Rectal smooth muscle tissue (tissue), 1 donor: ENCODE measurements around the gene AADACL3.
"Not testable (repeated sequence)": the region's sequence is repeated elsewhere in the genome, so short reads cannot be mapped to it uniquely, and the experiment has no call there.

ENCODE experiments used
- H3K27ac ChIP-seq: one replicate; pipeline ENCODE4 v1.7.0; 2013; ENCODE audit warnings: low read depth, low read length, inconsistent platforms
- H3K27me3 ChIP-seq: one replicate; pipeline ENCODE4 v1.7.0; 2013; ENCODE audit warnings: low read length; ENCODE audit not compliant: control insufficient read depth, insufficient read depth
- H3K36me3 ChIP-seq: one replicate; pipeline ENCODE4 v1.7.0; 2013; ENCODE audit warnings: low read length; ENCODE audit not compliant: control insufficient read depth, insufficient read depth
- H3K4me1 ChIP-seq: one replicate; pipeline ENCODE4 v1.7.0; 2013; ENCODE audit warnings: low read length; ENCODE audit not compliant: control insufficient read depth, insufficient read depth
- H3K4me3 ChIP-seq: one replicate; pipeline ENCODE4 v1.7.0; 2013; ENCODE audit warnings: low read length
- H3K9ac ChIP-seq: one replicate; pipeline ENCODE4 v1.7.0; 2013; ENCODE audit warnings: low read length

AADACL3 gene

DNA sequence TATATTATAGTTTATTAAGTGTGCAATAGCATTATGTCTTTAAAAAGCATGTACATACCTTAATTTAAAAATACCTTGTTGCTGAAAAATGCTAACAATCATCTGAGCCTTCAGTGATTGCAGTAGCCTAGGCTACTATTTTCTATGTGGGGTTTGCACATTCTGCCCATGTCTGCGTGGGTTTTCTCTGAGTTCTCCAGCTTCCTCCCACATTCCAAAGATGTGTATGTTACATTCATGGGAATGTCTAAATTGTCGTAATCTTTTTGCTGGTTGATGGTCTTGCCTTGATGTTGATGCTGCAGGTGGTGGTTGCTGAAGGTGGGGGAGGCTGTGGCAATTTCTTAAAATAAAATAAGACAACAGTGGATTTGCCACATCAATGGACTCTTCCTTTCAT is 12.5 kb downstream of the AADACL3 start:
- Histone ChIP-seq H3K27ac (no peak overlapping the region), H3K36me3 (no peaks in the 10 kb centered on the region), H3K4me3 (no peak overlapping the region)

GRCh38 chr1:12730156-12730555 is 14.2 kb downstream of the AADACL3 start:
- no peaks in the 10 kb centered on the region for H3K27me3 ChIP-seq
- H3K27ac ChIP-seq = no peak overlapping the region
- H3K36me3 ChIP-seq = no peaks in the 10 kb centered on the region
- H3K4me3 ChIP-seq = no peak overlapping the region
- no peak overlapping the region for H3K9ac ChIP-seq
- no peaks in the 10 kb centered on the region for H3K4me1 ChIP-seq

More for the DNA sequence above, 12.5 kb downstream of the AADACL3 start:
- H3K9ac ChIP-seq = no peak overlapping the region
- no peaks in the 10 kb centered on the region for H3K4me1 ChIP-seq
- H3K27me3 ChIP-seq = no peaks in the 10 kb centered on the region

DNA sequence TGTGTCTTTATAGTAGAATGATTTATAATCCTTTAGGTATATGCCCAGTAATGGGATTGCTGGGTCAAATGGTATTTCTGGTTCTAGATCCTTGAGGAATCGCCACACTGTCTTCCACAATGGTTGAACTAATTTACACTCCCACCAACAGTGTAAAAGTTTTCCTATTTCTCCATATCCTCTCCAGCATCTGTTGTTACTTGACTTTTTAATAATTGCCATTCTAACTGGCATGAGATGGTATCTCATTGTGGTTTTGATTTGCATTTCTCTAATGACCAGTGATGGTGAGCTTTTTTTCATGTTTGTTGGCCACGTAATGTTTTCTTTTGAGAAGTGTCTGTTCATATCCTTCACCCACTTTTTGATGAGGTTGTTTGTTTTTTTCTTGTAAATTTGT is 15.2 kb downstream of the AADACL3 start:
- H3K27ac ChIP-seq, H3K36me3 ChIP-seq, H3K9ac ChIP-seq, H3K27me3 ChIP-seq, H3K4me3 ChIP-seq, H3K4me1 ChIP-seq: not testable (repeated sequence)

- Histone ChIP-seq H3K27me3 (no peaks in the 10 kb centered on the region), H3K4me3 (no peak overlapping the region), H3K36me3 (no peaks in the 10 kb centered on the region), H3K27ac (no peak overlapping the region), H3K9ac (no peak overlapping the region), H3K4me1 (no peaks in the 10 kb centered on the region)
Observed at GRCh38 chr1:12734651-12735050, 18.7 kb downstream of the AADACL3 start.

DNA sequence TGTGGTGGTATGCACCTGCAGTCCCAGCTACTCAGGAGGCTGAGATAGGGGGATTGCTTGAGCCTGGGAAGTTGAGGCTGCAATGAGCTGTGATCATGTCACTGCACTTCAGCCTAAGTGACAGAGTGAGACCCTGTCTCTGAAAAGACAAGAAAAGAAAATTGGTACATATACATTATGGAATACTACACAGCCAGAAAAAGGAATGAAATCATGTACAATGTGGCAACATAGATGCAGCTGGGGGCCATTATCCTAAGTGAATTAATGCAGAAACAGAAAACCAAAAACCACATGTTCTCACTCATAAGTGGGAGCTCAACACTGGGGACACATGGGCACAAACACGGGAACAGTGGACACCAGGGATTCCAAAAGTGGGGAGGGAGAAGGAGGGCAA is 23.0 kb downstream of the AADACL3 start:
- Histone ChIP-seq H3K27me3 (no peaks in the 10 kb centered on the region), H3K4me1 (no peaks in the 10 kb centered on the region), H3K9ac (no peak overlapping the region), H3K36me3 (no peaks in the 10 kb centered on the region), H3K4me3 (no peak overlapping the region), H3K27ac (no peak overlapping the region)

DNA sequence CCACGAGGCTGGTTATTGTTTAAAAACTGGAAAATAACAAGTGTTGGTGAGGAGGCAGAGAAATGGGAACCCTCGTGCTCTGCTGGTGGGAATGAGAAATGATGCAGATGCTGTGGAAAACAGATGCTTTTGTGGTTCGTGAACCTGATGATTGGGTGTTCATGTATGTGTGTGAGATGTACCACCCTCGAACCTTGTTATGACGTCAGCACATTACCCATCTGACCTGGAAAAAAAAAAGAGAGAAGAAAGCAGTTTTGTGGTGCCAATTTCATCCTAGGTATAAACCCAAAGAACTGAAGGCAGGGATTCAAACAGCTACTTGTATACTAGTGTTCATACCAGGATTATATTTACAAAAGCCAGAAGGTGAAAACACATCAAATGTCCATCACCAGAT is 23.7 kb downstream of the AADACL3 start:
- Histone ChIP-seq H3K4me3 (no peak overlapping the region), H3K27me3 (no peaks in the 10 kb centered on the region)

GRCh38 chr1:12741946-12742345 is 26.0 kb downstream of the AADACL3 start:
- Histone ChIP-seq H3K36me3 (no peaks in the 10 kb centered on the region), H3K4me3 (no peak overlapping the region), H3K27ac (no peak overlapping the region), H3K27me3 (no peaks in the 10 kb centered on the region), H3K9ac (no peak overlapping the region), H3K4me1 (no peaks in the 10 kb centered on the region)

More for the DNA sequence above, 23.7 kb downstream of the AADACL3 start:
- Histone ChIP-seq H3K4me1 (no peaks in the 10 kb centered on the region), H3K27ac (no peak overlapping the region), H3K36me3 (no peaks in the 10 kb centered on the region), H3K9ac (no peak overlapping the region)

GRCh38 chr1:12745126-12745991 is 29.4 kb downstream of the AADACL3 start:
- no peaks in the 10 kb centered on the region for H3K27me3 ChIP-seq
- no peaks in the 10 kb centered on the region for H3K36me3 ChIP-seq
- H3K4me3 ChIP-seq = no peak overlapping the region
- no peaks in the 10 kb centered on the region for H3K4me1 ChIP-seq
- no peak overlapping the region for H3K9ac ChIP-seq
- no peak overlapping the region for H3K27ac ChIP-seq

GRCh38 chr1:12745992-12746323 is 30.0 kb downstream of the AADACL3 start, which contains the start of gene CFAP107:
Gene CFAP107 (plus strand): TSS chr1:12746200. CDS start chr1:12746431, 231 bp downstream.
- H3K27me3 ChIP-seq = no peaks in the 10 kb centered on the region
- H3K4me3 ChIP-seq = no peak within 1 kb of the TSS

DNA sequence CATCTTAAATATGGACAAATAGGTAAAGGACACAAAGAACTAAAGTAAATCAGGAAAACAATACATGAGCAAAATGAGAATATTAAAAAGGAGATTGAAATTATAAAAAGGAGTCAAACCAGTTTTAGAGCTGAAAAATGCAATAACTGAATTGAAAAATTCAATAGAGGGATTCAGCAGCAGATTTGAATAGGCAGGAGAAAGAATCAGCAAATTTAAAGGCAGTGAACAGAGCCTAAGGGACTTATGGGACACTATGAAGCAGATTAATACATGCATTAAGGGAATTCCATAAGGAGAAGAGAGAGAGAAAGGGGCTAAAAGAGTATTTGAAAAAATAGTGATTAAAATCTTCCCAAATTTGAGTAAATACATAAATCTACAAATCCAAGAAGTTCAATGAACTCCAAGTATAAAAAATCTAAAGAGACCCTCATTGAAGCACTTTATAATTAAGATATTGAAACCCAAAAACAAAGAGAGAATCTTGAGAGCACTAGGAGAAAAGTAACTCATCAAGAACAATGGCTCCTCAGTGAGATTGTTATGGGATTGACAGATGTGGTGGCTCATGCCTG is 33.0 kb downstream of the AADACL3 start:
- Histone ChIP-seq H3K4me1 (no peaks in the 10 kb centered on the region), H3K4me3 (no peak overlapping the region), H3K36me3 (no peaks in the 10 kb centered on the region), H3K9ac (no peak overlapping the region), H3K27ac (no peak overlapping the region), H3K27me3 (no peaks in the 10 kb centered on the region)

More at GRCh38 chr1:12745992-12746323, 30.0 kb downstream of the AADACL3 start, which contains the start of gene CFAP107:
- no peak within 1 kb of the TSS for H3K27ac ChIP-seq
- H3K9ac ChIP-seq = no peak within 1 kb of the TSS
- no peaks in the 10 kb centered on the region for H3K36me3 ChIP-seq
- H3K4me1 ChIP-seq = no peaks in the 10 kb centered on the region

GRCh38 chr1:12754738-12755137 is 38.8 kb downstream of the AADACL3 start:
- Histone ChIP-seq H3K4me1 (no peaks in the 10 kb centered on the region), H3K4me3 (no peak overlapping the region), H3K27me3 (no peaks in the 10 kb centered on the region), H3K9ac (no peak overlapping the region), H3K36me3 (no peaks in the 10 kb centered on the region), H3K27ac (no peak overlapping the region)

- Histone ChIP-seq H3K4me3 (no peak overlapping the region), H3K4me1 (no peaks in the 10 kb centered on the region), H3K27me3 (no peaks in the 10 kb centered on the region), H3K9ac (no peak overlapping the region), H3K36me3 (no peaks in the 10 kb centered on the region), H3K27ac (no peak overlapping the region)
Observed at GRCh38 chr1:12756273-12756672, 40.4 kb downstream of the AADACL3 start.
